Spleen (tissue), 7 donors: ENCODE measurements around the gene CLMP.
"Not testable (repeated sequence)": the region's sequence is repeated elsewhere in the genome, so short reads cannot be mapped to it uniquely, and the experiment has no call there.

Source experiments
- POLR2A ChIP-seq, 3 donors: fragments of 450-650 bp; IDR thresholded peaks; one replicate each; pipeline ENCODE4 v1.5.1; 2017; ENCODE audit warnings: antibody characterized with exemption in 3 of 3, mild to moderate bottlenecking in 1 of 3
- POLR2AphosphoS5 ChIP-seq, 3 donors: sonication (generic); formaldehyde crosslinking; IDR thresholded peaks; one replicate each; pipeline ENCODE4 v1.5.1; 2017; ENCODE audit warnings: antibody characterized with exemption in 3 of 3
- TF ChIP-seq, protein P1 (sequence below), 11 experiments: fragments of 200-600 bp in 7 of 11; fragments of 450-650 bp in 4 of 11; sonication (generic) in 4 of 11; IDR thresholded peaks in 8 of 11; conservative IDR thresholded peaks in 3 of 11; 1 replicate in 7 of 11; 2 replicates in 4 of 11; pipeline versions ENCODE4 v1.4.0 to v1.8.0; 2016 to 2021; ENCODE audit warnings: antibody characterized with exemption in 11 of 11, inconsistent platforms in 4 of 11, mild to moderate bottlenecking in 1 of 11
- donor health status: DM: no; HTN: no; CAD: no; lungs with moderate emphysema.
- donor health status: DM: no; HTN: no; CAD: no.
- donor health status: DM: no; HTN: no; CAD: no.

DNA sequence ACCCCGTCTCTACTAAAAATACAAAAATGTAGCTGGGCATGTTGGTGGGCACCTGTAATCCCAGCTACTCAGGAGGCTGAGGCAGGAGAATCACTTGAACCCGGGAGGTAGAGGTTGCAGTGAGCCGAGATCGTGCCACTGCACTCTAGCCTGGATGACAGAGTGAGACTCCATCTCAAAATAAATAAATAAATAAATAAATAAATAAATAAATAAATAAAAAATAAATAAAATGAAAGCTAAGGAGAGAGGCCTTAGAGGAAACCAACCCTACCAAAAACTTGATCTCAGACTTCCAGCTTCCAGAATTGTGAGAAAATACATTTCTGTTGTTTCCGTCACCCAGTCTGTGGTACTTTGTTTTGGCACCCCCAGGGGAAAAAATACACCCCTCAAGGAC lies 42.7 kb downstream of the CLMP start:
- TF ChIP-seq POLR2A, POLR2AphosphoS5 (IDR thresholded peaks at IDR 0.05): not testable (repeated sequence)
- TF ChIP-seq, protein P1, sequence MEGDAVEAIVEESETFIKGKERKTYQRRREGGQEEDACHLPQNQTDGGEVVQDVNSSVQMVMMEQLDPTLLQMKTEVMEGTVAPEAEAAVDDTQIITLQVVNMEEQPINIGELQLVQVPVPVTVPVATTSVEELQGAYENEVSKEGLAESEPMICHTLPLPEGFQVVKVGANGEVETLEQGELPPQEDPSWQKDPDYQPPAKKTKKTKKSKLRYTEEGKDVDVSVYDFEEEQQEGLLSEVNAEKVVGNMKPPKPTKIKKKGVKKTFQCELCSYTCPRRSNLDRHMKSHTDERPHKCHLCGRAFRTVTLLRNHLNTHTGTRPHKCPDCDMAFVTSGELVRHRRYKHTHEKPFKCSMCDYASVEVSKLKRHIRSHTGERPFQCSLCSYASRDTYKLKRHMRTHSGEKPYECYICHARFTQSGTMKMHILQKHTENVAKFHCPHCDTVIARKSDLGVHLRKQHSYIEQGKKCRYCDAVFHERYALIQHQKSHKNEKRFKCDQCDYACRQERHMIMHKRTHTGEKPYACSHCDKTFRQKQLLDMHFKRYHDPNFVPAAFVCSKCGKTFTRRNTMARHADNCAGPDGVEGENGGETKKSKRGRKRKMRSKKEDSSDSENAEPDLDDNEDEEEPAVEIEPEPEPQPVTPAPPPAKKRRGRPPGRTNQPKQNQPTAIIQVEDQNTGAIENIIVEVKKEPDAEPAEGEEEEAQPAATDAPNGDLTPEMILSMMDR (IDR thresholded peaks at IDR 0.05 in 8 of 11, conservative IDR thresholded peaks at IDR 0.05 in 3 of 11), result not testable (repeated sequence)
